A673 (cell line): ENCODE results near the gene HEY2. TPM values are rescaled to one million over a fixed set of nuclear protein-coding genes. Genes with fewer than 3 reads are reported as not detected.

Source experiments
- BruUV-seq: library from RNA; stranded (reverse); fragments of 400-500 nt; replicated peaks from 2 replicates; lab custom pipeline; 2021; lab: Mats Ljungman, UMichigan
- CTCF ChIA-PET: fragments of 300-600 bp; sonication (Branson Sonifier 250); formaldehyde crosslinking; loops from one replicate; lab custom pipeline; 2022; ENCODE audit warnings: antibody characterized with exemption; lab: Charles Lee
- POLR2A ChIA-PET: fragments of 300-600 bp; sonication (Branson Sonifier 250); formaldehyde crosslinking; loops from one replicate; lab custom pipeline; 2022; ENCODE audit warnings: antibody characterized with exemption; ENCODE audit not compliant: low non-redundant PET; lab: Charles Lee
- DNase-seq: peaks from one replicate; pipeline ENCODE4 v3.0.0-alpha.2; 2015; ENCODE audit warnings: low spot score
- H3K27ac ChIP-seq: fragments of 200-600 bp; sonication (generic); 2 replicates; pipeline ENCODE4 v1.5.1; 2016; ENCODE audit warnings: mixed run types, low read depth, mild to moderate bottlenecking, mixed read lengths, antibody characterized with exemption, low read length; ENCODE audit not compliant: poor library complexity, severe bottlenecking
- H3K27me3 ChIP-seq: fragments of 200-600 bp; sonication (generic); replicated peaks from 2 replicates; pipeline ENCODE4 v1.6.1; 2017; ENCODE audit warnings: mixed run types, low read depth, mild to moderate bottlenecking, mixed read lengths, antibody characterized with exemption, low read length; ENCODE audit not compliant: insufficient read depth, poor library complexity
- H3K36me3 ChIP-seq: fragments of 200-600 bp; sonication (generic); 2 replicates; pipeline ENCODE4 v1.6.1; 2016; ENCODE audit warnings: mixed run types, mild to moderate bottlenecking, mixed read lengths, antibody characterized with exemption, low read length; ENCODE audit not compliant: insufficient read depth, poor library complexity, severe bottlenecking
- H3K4me1 ChIP-seq: fragments of 200-600 bp; sonication (generic); 2 replicates; pipeline ENCODE4 v1.6.1; 2017; ENCODE audit warnings: mixed run types, mild to moderate bottlenecking, mixed read lengths, antibody characterized with exemption, low read length; ENCODE audit not compliant: insufficient read depth, poor library complexity, severe bottlenecking
- H3K4me3 ChIP-seq: fragments of 200-600 bp; sonication (generic); 2 replicates; pipeline ENCODE4 v1.5.1; 2016; ENCODE audit warnings: low read depth, mixed run types, mild to moderate bottlenecking, mixed read lengths, low read length; ENCODE audit not compliant: poor library complexity, severe bottlenecking
- H3K9me3 ChIP-seq: fragments of 200-600 bp; sonication (generic); 2 replicates; pipeline ENCODE4 v1.6.1; 2016; ENCODE audit warnings: mixed run types, low read depth, mild to moderate bottlenecking, mixed read lengths, antibody characterized with exemption, low read length; ENCODE audit not compliant: poor library complexity, severe bottlenecking
- EZH2 ChIP-seq: fragments of 200-600 bp; sonication (generic); IDR thresholded peaks from 2 replicates; pipeline ENCODE4 v1.6.1; 2017; ENCODE audit warnings: borderline replicate concordance, low read depth, mild to moderate bottlenecking, mixed read lengths, antibody characterized with exemption, low read length; ENCODE audit not compliant: poor library complexity, severe bottlenecking
- intact Hi-C: fragments of 100-400 bp; cut with micrococcal nuclease; formaldehyde crosslinking; loops from one replicate; pipeline ENCODE4 v1.10.0; 2022; ENCODE audit not compliant: unreplicated experiment
- total RNA-seq: library from RNA; stranded (reverse); gene quantifications from 2 replicates; pipeline ENCODE4 v1.2.3, GENCODE V29; 2021
- TF ChIP-seq, protein P1 (sequence below): fragments of 300-800, 200-600 bp; sonication (generic); conservative IDR thresholded peaks from 2 replicates; pipeline ENCODE4 v1.5.1; 2017; ENCODE audit warnings: low read depth, mild to moderate bottlenecking, antibody characterized with exemption, low read length, moderate library complexity, mixed read lengths

HEY2 gene
- total RNA-seq, 1 experiment from 2014 or later = 0.32 TPM

- CTCF ChIA-PET = no interaction called here
- no TSS peak for BruUV-seq
- H3K36me3 ChIP-seq = no peaks in the 10 kb centered on the region
- intact Hi-C loops = no loop called here
- POLR2A ChIA-PET = no interaction called here
- no peak overlapping the region for H3K27ac ChIP-seq
- no peaks in the 10 kb centered on the region for H3K9me3 ChIP-seq
- DNase-seq = no peak
- H3K4me1 ChIP-seq = peaks cover 50% of the 10 kb centered on the region
- no peak overlapping the region for H3K4me3 ChIP-seq
- TF ChIP-seq EZH2 = no peak
- TF ChIP-seq, protein P1, sequence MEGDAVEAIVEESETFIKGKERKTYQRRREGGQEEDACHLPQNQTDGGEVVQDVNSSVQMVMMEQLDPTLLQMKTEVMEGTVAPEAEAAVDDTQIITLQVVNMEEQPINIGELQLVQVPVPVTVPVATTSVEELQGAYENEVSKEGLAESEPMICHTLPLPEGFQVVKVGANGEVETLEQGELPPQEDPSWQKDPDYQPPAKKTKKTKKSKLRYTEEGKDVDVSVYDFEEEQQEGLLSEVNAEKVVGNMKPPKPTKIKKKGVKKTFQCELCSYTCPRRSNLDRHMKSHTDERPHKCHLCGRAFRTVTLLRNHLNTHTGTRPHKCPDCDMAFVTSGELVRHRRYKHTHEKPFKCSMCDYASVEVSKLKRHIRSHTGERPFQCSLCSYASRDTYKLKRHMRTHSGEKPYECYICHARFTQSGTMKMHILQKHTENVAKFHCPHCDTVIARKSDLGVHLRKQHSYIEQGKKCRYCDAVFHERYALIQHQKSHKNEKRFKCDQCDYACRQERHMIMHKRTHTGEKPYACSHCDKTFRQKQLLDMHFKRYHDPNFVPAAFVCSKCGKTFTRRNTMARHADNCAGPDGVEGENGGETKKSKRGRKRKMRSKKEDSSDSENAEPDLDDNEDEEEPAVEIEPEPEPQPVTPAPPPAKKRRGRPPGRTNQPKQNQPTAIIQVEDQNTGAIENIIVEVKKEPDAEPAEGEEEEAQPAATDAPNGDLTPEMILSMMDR = no peak
- H3K27me3 ChIP-seq = no peaks in the 10 kb centered on the region
Measured at GRCh38 chr6:125795301-125795700, 45.9 kb downstream of the HEY2 start.

DNA sequence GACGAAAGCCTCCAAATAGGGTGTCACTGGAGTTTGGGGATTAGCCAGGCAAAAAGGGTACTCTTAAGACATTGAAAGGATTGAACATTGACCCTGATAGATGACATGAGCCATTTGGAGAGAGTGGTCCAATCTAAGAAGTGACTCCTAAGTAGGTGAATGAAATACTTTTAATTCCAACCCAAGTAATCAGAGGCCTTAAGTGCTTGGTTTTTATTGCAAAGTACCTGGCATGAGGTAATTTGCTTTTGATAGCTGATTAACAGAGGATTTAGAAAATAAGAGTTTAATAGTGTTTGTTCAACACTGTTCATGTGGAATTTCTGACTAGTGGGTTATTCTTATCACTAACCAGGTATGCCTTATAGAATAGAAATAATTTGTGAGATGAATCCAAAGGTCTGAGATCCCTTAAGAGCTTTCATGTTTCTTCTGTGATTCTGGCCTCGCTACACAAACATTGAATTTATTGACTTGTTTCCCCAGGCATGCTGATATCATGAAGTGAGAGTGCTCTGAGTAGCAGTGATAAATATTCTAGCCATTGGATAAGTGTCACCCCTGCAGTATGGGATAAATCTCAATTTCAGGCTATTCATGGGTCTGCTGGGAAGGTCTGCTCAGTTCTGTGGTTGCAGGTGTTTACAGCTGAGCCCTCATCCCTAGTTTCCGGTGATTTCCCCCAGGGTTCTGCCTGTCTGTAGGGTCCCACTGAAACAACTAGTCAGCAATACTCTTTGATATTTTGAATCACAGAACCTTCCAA, 47.9 kb downstream of the HEY2 start:
- no peak for DNase-seq
- no TSS peak for BruUV-seq
- ChIA-PET POLR2A (no interaction called here), CTCF (interaction anchor here (1.7 kb wide), 1 partner anchor 159 kb away, joined by 4 read pairs; the partner anchor contains the start of gene HINT3)
- no peaks in the 10 kb centered on the region for H3K9me3 ChIP-seq
- H3K27ac ChIP-seq = no peak overlapping the region
- TF ChIP-seq, protein P1 = no peak
- TF ChIP-seq EZH2 = no peak
- no peaks in the 10 kb centered on the region for H3K36me3 ChIP-seq
- H3K27me3 ChIP-seq = no peaks in the 10 kb centered on the region
- intact Hi-C loops = no loop called here
- H3K4me1 ChIP-seq = peaks cover 42% of the 10 kb centered on the region
- H3K4me3 ChIP-seq = no peak overlapping the region

DNA sequence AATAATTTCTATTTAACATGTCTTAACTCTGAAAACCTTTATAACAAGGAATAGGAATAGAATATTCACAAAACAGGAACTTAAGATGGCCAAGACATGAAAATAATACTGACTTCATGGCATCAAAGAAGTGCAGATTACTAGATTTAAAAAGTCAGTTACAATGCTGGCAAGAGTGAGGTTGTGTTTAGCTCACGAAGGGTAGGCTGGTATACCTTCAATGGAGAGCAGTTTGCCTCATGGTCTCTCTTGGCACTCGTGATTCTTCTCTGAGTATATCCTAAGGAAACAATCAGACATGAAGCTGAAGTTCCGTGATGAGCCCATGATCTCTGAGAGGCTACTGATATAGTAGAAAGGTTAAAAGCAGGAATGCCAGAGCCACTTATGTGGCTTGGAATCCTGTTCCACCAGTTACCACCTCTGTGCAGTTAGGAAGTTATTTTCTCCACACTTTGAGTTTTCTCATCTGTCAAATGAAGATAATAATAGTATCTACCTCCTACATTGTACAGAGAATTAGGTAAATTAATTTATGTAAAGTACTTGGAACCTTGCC, 48.5 kb downstream of the HEY2 start:
- no peak for TF ChIP-seq EZH2
- TF ChIP-seq, protein P1 = no peak
- H3K9me3 ChIP-seq = no peaks in the 10 kb centered on the region
- no peak overlapping the region for H3K27ac ChIP-seq
- H3K27me3 ChIP-seq = no peaks in the 10 kb centered on the region
- H3K4me1 ChIP-seq = peaks cover 39% of the 10 kb centered on the region
- ChIA-PET POLR2A (no interaction called here), CTCF (interaction anchor here (1.7 kb wide), 1 partner anchor 158 kb away, joined by 4 read pairs; the partner anchor contains the start of gene HINT3)
- no peak for DNase-seq
- H3K36me3 ChIP-seq = no peaks in the 10 kb centered on the region
- intact Hi-C loops = no loop called here
- H3K4me3 ChIP-seq = no peak overlapping the region
- BruUV-seq = no TSS peak
